Activated T-cell treated with anti-CD3 and anti-CD28 coated beads, Interleukin-2, amount 50 U/mL, for 4 hours (primary cell): Measurements from ENCODE around the gene FCHO2. TPM values are rescaled to one million over a fixed set of nuclear protein-coding genes. Genes with fewer than 3 reads are reported as not detected.

Experiments used
- ATAC-seq, 2 donors: fragments of 200-7000 bp; cut with Tn5 transposase; one replicate each; pipeline ENCODE4 v1.10.0; 2021
- DNase-seq: peaks from one replicate; pipeline ENCODE4 v3.0.0-alpha.2; 2020
- H3K27me3 Mint-ChIP-seq: one replicate; pipeline ENCODE4 v1.8.0; 2021; ENCODE audit warnings: low read depth, mixed read lengths
- H3K36me3 Mint-ChIP-seq: one replicate; pipeline ENCODE4 v1.8.0; 2022; ENCODE audit warnings: mixed read lengths; ENCODE audit not compliant: insufficient read depth
- H3K4me1 Mint-ChIP-seq: one replicate; pipeline ENCODE4 v1.8.0; 2021; ENCODE audit warnings: low read depth, mixed read lengths
- H3K4me3 Mint-ChIP-seq: one replicate; pipeline ENCODE4 v1.8.0; 2021; ENCODE audit warnings: mild to moderate bottlenecking, moderate library complexity, mixed read lengths
- H3K9me3 Mint-ChIP-seq: one replicate; pipeline ENCODE4 v1.8.0; 2021; ENCODE audit warnings: mixed read lengths
- total RNA-seq, 3 donors: library from RNA; stranded (reverse); gene quantifications; one replicate each; pipeline ENCODE4 v1.2.1, GENCODE V29; 2021

The FCHO2 gene
- total RNA-seq, 3 donors from 2014 or later: 0.47 to 0.52 (median 0.51) TPM

DNA sequence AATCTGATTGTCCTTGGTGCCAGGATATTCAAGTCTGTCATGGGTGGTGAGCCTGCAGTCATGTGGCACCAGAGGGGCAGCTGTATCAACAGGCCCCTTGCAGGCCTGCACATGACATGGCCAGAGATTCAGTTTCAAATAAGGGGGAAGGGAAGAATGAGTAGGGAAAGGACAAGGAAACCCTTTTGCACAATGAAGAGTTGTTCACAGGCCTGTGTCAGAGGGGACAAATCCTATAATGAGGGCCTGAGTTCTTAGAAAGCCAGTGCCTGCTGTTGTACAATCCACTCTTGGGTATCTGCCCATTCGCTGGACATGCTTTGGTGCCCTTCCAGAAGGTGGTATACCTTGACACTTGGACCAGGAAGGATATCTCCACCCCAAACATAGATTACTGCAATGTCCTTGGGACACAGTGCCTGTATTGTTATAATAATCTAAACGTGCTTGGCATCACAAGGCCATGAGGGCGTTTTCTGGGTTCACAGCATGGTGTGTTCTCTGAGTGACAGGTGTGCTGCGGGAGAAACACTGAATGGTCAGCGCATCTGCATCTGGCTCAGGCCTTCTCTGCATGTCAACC, 162.6 kb downstream of the FCHO2 start:
- H3K9me3 Mint-ChIP-seq: no peaks in the 10 kb centered on the region
- ATAC-seq (no peak), DNase-seq (no peak)
- H3K27me3 Mint-ChIP-seq: peaks cover 73% of the 10 kb centered on the region
- peaks cover 16% of the 10 kb centered on the region for H3K4me1 Mint-ChIP-seq
- H3K4me3 Mint-ChIP-seq: no peak overlapping the region
- no peaks in the 10 kb centered on the region for H3K36me3 Mint-ChIP-seq

DNA sequence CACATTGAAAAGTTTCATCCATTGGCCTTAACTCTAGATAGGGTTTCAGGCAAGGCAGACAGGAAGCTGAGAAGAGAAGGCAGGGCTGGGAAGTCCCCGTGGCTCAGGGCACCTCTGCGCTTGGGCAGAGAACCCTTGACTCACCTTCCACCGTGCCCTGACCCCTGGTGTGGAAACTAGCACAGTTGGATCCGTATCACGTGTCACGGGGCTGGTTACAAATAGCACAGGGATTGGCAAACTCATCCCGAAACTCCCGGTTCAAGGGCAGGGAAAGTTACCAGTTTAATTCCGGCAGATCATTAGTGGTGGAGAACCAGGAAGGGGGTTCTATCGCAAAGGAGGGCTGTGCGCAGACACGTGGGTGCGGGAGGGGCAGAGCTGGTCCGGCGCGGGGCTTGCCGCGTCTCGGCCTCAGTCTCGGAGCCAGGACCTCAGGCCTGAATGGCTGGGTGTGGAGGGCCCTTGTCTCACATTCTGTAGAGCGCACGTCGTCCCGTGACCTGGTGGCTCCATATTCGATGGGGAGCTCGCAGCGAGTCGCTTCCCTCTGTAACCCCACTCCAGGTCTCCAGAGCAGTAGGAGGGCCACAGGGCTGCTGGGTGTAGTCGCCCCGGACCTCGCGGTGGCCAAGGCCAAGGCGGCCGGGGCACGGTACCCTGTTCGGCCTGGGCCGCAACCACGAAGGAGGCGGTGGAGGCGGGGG, 163.8 kb downstream of the FCHO2 start:
- peaks cover 20% of the 10 kb centered on the region for H3K4me1 Mint-ChIP-seq
- H3K36me3 Mint-ChIP-seq: no peaks in the 10 kb centered on the region
- ATAC-seq (peak in 1 of 2 donors; percentile 27), DNase-seq (no peak)
- peaks cover 78% of the 10 kb centered on the region for H3K27me3 Mint-ChIP-seq
- H3K4me3 Mint-ChIP-seq: peak overlapping the region; percentile 48
- no peaks in the 10 kb centered on the region for H3K9me3 Mint-ChIP-seq

DNA sequence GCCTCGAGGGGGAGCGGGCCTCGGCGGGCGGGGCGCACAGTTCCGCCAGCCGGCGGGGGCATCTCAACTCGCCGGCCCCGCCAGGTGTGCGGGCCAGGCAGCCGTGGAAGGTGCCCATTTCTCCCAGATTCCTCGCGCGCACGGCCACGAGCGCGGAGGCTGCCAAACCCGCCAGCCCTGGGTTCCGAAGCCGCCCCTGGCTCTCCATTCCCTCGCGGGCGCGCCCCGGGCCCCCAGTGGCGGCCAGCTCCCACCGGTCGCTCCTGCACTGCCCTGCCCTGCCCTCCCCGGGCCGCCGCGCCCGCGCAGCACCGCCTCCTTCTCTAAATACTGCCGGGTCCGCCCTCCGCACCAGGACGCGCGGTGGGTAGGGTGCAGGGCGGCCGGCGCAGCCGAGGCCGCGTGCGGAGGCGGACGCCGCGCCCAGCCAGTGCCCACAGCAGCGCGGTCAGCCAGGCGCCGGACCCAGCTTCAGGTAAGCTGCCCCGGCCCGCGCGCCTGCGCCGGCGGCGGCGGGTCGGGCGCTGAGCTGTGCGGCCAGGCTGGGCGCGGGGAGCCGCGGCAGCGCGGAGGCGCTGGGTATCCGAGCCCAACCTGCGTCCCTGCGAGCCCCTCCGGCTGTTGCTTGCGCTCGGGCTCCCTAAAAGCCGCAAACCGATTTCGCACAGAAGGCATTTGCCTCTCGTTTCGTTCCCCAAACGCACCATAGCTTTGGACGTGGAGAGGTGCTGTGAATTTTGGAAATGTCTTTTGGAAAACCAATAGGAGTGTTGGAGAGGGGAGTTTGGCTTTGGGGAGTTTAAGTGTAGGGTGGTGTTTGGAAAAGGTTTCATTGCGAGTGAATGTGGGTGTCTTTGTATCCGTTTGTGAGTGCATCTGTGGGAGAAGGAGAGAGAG, 164.6 kb downstream of the FCHO2 start, which contains the start of gene TMEM171:
TSS of gene TMEM171 (plus strand) at position 354 of the 897 bp plus-strand sequence. CDS start 2,799 bp downstream, outside the sequence.
- Mint-ChIP-seq H3K36me3 (no peaks in the 10 kb centered on the region), H3K9me3 (no peaks in the 10 kb centered on the region), H3K4me1 (peaks cover 20% of the 10 kb centered on the region), H3K4me3 (peak within 1 kb of the TSS; percentile 48), H3K27me3 (peaks cover 75% of the 10 kb centered on the region)
- ATAC-seq (peak; percentile 29 to 31), DNase-seq (no peak)

DNA sequence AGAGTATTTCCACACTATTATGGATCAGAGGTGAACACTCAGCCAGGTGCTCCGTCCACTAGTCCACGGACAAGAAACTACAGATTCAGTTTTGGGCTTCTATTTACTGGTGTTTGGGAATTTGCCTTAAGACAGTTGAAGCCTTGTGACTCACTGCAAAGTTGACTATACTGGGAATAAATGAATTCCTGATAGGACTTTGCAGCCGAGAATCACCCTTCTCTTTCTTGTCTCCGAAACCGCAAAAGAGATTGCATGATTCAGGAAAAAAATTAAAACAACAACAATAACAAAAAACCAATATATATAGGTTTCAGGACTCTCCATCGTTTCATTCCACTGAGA, 165.2 kb downstream of the FCHO2 start:
- DNase-seq (no peak), ATAC-seq (no peak)
- Mint-ChIP-seq H3K4me3 (peak overlapping the region; percentile 43), H3K9me3 (no peaks in the 10 kb centered on the region), H3K4me1 (peaks cover 20% of the 10 kb centered on the region), H3K36me3 (no peaks in the 10 kb centered on the region), H3K27me3 (peaks cover 77% of the 10 kb centered on the region)

DNA sequence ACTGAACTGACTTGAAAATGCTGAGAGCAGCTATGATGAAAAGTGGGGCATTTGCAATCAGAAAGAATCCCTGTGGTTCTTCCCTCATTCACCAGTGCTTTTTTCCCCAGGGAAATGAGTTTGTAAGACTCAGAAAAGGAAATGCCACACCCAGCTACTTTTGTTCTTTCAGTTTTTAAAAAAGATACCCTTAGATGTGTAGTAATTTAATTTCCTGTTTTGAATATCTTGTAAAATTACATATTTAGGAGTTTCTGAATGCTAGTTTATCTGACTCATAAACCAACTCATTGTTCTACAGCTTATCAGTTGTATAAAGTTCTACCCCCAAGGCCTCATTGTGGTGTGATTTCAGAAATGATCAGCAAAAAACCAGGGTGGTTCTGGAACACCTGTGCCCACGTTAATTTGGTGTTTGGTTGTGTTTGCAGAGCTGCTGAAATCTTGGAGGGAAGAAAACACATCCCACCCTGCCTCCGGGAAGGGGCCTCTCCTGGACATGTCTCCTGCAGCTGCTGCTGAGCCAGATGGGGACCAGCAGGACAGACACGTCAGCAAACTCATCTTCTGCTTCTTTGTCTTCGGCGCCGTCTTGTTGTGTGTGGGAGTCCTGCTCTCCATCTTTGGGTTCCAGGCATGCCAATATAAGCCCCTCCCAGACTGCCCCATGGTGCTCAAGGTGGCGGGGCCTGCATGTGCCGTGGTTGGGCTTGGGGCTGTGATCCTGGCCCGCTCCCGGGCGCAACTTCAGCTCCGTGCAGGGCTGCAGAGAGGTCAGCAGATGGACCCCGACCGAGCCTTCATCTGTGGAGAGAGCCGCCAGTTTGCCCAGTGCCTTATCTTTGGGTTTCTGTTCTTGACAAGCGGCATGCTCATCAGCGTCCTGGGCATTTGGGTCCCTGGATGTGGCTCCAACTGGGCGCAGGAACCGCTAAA, 167.3 kb downstream of the FCHO2 start:
- Mint-ChIP-seq H3K36me3 (no peaks in the 10 kb centered on the region), H3K4me3 (no peak overlapping the region), H3K9me3 (no peaks in the 10 kb centered on the region), H3K4me1 (peaks cover 20% of the 10 kb centered on the region), H3K27me3 (peaks cover 65% of the 10 kb centered on the region)
- ATAC-seq (peak; percentile 53 to 56), DNase-seq (no peak)

DNA sequence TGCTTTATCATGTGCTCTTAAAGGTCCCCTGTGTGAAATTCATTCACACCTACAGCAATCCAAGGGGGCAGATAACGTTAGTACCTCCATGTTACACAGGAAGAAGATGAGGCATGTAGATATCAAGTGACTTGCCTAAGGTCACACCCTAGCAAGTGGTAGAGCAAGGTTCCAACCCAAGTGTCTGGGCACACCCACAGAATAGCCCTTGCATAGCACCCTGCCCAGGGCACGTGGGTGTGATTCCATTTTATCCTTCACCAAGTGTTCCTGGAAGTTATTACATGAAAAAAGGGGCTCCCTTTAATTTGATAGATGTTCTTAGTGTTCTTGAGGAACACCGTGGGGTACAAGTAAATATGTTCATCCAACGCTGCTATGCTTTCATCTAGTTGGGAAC, 169.4 kb downstream of the FCHO2 start:
- Mint-ChIP-seq H3K27me3 (peaks cover 65% of the 10 kb centered on the region), H3K36me3 (no peaks in the 10 kb centered on the region), H3K4me3 (no peak overlapping the region), H3K4me1 (peaks cover 17% of the 10 kb centered on the region), H3K9me3 (no peaks in the 10 kb centered on the region)
- no peak for ATAC-seq
- no peak for DNase-seq

DNA sequence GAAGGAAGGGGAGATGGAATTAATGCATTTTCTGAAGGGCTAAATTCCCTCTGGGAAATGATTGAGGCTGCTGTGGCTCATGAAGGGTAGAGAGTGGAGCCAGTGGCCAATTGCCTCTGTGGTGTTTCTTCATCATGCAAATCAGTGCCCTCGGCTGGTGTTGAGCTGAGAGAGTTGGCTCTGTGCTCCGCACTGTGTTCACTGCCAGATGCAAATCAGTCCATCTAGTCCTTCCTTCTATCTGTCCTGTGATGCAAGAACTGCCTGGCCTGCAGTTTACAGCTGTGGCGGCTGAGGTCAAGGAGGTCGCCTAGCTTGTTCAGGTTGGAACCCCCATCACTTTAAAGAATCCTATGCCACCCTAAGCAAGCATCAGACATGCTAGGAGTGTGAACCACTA, 170.5 kb downstream of the FCHO2 start:
- H3K27me3 Mint-ChIP-seq: peaks cover 62% of the 10 kb centered on the region
- H3K36me3 Mint-ChIP-seq: no peaks in the 10 kb centered on the region
- no peaks in the 10 kb centered on the region for H3K9me3 Mint-ChIP-seq
- DNase-seq (no peak), ATAC-seq (no peak)
- H3K4me3 Mint-ChIP-seq: no peak overlapping the region
- peaks cover 12% of the 10 kb centered on the region for H3K4me1 Mint-ChIP-seq

DNA sequence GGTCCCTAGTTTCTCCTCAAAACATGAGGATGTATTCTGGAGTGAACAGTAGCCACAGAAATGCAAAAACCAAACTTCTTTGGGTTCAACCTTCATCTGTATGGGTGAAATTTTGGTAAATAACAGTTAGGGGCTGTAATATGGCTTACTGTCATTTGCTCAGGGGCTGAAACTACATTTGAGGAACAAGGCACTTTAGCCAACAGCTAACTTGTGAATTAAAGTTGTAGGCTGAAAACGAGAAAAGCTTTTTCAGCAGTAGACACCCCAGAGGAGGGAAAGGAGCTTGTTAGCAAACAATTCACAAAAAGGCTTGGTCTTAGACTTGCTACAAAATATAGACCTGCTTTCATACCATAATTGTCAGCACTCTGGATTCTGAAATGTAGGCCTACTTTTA, 171.1 kb downstream of the FCHO2 start:
- Mint-ChIP-seq H3K27me3 (peaks cover 57% of the 10 kb centered on the region), H3K9me3 (no peaks in the 10 kb centered on the region), H3K4me3 (no peak overlapping the region), H3K4me1 (peaks cover 9% of the 10 kb centered on the region), H3K36me3 (no peaks in the 10 kb centered on the region)
- DNase-seq: no peak
- ATAC-seq: no peak

DNA sequence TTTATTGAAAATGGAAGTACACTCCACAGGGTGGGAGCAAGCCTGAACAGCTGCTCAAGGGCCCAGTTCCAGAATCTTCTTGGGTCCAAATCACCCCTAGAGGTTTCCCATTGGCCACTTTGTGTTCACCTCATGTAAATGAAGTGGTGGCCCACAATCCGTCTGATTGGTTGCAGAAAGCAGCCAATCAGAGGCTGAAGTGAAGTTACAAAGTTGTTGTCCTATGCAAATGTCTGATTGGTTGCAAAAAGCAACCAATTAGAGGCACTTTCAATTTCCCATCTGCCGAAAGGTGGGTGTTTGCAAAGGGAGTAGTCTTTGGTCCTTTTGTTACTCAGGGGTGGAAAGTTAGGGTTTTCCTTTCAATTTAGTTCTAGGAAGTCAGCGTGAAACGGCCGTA, 173.3 kb downstream of the FCHO2 start:
- ATAC-seq (no peak), DNase-seq (no peak)
- Mint-ChIP-seq H3K4me1 (peaks cover 1% of the 10 kb centered on the region), H3K9me3 (no peaks in the 10 kb centered on the region), H3K4me3 (no peak overlapping the region), H3K36me3 (no peaks in the 10 kb centered on the region), H3K27me3 (peaks cover 45% of the 10 kb centered on the region)

DNA sequence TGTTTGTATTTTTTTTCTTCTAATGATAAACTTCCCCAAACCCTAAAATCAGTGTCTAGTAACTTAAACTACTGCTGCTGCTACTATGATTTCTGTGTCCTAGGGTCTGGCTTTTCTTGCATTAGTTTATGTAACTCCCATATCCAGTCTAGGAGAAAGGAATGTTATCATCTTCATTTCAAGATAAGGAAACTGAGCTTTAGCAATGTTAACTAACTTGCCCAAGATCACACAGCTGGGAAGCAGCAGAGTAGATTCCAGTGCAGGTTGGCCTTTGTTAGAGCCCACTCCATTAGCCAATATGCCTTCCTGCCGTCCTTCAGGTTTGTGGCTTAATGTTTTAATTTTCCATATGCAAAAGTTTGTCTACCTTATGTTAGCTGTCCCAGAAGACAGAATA, 175.0 kb downstream of the FCHO2 start:
- no peaks in the 10 kb centered on the region for H3K9me3 Mint-ChIP-seq
- H3K4me3 Mint-ChIP-seq: no peak overlapping the region
- ATAC-seq (no peak), DNase-seq (no peak)
- H3K27me3 Mint-ChIP-seq: peaks cover 50% of the 10 kb centered on the region
- H3K4me1 Mint-ChIP-seq: no peaks in the 10 kb centered on the region
- H3K36me3 Mint-ChIP-seq: no peaks in the 10 kb centered on the region

DNA sequence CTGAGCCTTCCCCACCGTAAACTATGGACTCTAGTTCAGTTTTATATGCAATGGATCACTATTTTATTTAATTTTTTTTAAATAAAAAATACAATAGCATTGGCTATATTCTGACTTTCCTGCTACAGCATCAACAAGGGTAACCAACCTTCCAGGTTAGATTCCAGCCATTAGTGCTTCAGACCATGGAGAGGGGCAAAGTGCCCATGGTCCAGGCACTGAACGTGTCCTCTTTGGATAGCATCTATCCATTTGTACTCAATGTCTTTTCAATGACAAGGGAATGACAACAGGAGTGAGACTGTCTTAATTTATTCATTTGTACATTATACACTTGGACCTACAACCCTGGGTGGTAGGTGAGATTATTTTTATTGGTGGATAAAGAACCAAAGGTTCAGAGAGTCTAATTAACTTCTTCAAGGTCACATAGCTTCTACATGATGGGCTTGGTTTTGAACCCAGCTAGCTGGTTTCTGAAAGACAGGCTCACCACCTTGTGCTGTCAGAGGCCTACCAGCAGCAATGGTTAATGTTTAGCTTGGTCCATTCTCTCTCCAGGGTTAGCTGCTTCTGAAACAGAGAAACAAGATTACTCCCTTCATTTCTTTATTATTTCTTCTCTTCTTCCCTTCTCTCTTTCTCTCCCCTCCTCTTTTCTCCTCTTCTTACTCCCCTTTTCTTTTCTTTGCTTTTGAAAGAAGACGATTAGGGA, 176.0 kb downstream of the FCHO2 start:
- no peak for ATAC-seq
- peaks cover 52% of the 10 kb centered on the region for H3K27me3 Mint-ChIP-seq
- no peaks in the 10 kb centered on the region for H3K36me3 Mint-ChIP-seq
- no peaks in the 10 kb centered on the region for H3K4me1 Mint-ChIP-seq
- no peak overlapping the region for H3K4me3 Mint-ChIP-seq
- no peaks in the 10 kb centered on the region for H3K9me3 Mint-ChIP-seq
- no peak for DNase-seq

DNA sequence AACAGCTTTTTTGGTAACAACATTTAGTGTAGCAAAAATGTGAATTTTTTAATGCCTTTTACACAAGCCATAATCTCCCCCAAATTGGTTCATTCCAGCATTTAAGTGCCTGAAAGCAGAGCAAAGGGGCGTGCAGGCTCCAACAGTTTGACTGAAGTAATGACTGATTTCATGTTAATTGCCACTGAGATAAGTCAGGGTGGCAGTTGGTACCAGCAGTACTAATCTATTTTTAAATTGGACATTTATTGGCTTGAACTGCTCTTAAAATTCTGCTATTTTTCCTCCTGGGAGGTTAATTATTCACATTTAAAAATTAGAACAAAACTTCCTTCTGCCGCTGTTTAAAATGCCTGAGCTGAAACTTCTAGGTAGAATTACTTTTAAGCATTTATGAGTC, 176.9 kb downstream of the FCHO2 start:
- DNase-seq (no peak), ATAC-seq (no peak)
- no peaks in the 10 kb centered on the region for H3K36me3 Mint-ChIP-seq
- peaks cover 59% of the 10 kb centered on the region for H3K27me3 Mint-ChIP-seq
- H3K9me3 Mint-ChIP-seq: no peaks in the 10 kb centered on the region
- no peak overlapping the region for H3K4me3 Mint-ChIP-seq
- no peaks in the 10 kb centered on the region for H3K4me1 Mint-ChIP-seq

DNA sequence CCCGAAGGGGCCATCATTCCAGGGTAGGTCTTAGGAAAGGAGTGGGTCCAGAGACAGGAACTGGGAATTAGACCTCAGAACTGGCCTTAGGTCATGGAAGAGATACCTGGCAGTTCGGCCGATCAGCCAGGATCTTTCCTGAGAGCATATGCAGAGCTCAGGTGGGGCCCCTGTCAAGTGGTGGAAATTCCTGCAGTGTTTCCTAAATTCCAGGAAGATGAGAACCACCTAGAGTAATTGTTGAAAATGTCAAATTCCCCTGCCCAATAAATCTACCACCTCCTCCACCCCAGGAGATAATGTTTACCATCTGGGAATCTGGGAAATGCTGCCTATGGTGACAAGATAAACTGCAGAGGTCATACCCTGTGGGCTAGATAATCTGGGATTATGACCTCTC, 179.2 kb downstream of the FCHO2 start:
- Mint-ChIP-seq H3K27me3 (peaks cover 54% of the 10 kb centered on the region), H3K4me1 (no peaks in the 10 kb centered on the region), H3K4me3 (no peak overlapping the region), H3K9me3 (no peaks in the 10 kb centered on the region), H3K36me3 (no peaks in the 10 kb centered on the region)
- DNase-seq: no peak
- no peak for ATAC-seq
